ENCODE results near the gene HFM1.
"Not testable (repeated sequence)": the region's sequence is repeated elsewhere in the genome, so short reads cannot be mapped to it uniquely, and the experiment has no call there.

The HFM1 gene

GRCh38 chr1:91428182-91428798 is 23.7 kb upstream of the HFM1 start:
- H3K27ac ChIP-seq: no peak overlapping the region
- no peak for TF ChIP-seq ZFX (IDR thresholded peaks at IDR 0.05)
- TF ChIP-seq, protein P1, sequence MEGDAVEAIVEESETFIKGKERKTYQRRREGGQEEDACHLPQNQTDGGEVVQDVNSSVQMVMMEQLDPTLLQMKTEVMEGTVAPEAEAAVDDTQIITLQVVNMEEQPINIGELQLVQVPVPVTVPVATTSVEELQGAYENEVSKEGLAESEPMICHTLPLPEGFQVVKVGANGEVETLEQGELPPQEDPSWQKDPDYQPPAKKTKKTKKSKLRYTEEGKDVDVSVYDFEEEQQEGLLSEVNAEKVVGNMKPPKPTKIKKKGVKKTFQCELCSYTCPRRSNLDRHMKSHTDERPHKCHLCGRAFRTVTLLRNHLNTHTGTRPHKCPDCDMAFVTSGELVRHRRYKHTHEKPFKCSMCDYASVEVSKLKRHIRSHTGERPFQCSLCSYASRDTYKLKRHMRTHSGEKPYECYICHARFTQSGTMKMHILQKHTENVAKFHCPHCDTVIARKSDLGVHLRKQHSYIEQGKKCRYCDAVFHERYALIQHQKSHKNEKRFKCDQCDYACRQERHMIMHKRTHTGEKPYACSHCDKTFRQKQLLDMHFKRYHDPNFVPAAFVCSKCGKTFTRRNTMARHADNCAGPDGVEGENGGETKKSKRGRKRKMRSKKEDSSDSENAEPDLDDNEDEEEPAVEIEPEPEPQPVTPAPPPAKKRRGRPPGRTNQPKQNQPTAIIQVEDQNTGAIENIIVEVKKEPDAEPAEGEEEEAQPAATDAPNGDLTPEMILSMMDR (conservative IDR thresholded peaks at IDR 0.05): no peak

- TF ChIP-seq, protein P1 (conservative IDR thresholded peaks at IDR 0.05): no peak
- TF ChIP-seq ZFX (IDR thresholded peaks at IDR 0.05): no peak
- no peak overlapping the region for H3K27ac ChIP-seq
These were observed 23.1 kb upstream of the HFM1 start for GRCh38 chr1:91427741-91428140.

DNA sequence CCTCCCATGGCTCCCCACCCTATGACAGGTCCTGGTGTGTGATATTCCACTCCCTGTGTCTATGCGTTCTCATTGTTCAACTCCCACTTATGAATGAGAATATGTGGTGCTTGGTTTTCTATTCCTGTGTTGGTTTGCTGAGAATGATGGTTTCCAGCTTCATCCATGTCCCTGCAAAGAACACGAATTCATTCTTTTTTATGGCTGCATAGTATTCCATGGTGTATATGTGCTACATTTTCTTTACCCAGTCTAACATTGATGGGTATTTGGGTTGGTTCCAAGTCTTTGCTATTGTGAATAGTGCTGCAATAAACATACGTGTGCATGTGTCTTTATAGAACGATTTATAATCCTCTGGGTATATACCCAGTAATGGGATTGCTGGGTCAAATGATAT is 17.9 kb upstream of the HFM1 start:
- H3K27ac ChIP-seq: not testable (repeated sequence)

DNA sequence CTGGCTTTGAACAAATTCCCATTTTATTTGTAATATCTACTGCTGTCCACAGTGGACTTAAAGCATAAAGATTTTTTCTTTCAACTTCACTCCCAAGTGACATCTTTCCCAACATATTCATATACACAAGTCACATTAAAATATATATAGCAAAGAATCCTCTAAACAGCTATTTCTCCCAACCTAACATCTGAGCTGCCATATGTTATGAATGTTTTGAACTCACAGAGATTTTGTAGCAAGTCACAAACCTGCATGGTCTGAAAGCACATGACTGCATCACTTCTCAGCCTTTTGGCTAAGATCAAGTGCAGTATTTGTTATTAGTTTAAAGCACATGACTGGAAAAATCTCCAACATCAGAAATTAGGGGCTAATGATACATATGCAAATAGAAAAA is 7.7 kb upstream of the HFM1 start:
- TF ChIP-seq, protein P1 (conservative IDR thresholded peaks at IDR 0.05): no peak
- no peak for TF ChIP-seq ZFX (IDR thresholded peaks at IDR 0.05)
- no peak overlapping the region for H3K27ac ChIP-seq

- no peak overlapping the region for H3K27ac ChIP-seq
- TF ChIP-seq, protein P1 (conservative IDR thresholded peaks at IDR 0.05): peak; percentile 86
- TF ChIP-seq ZFX (IDR thresholded peaks at IDR 0.05): no peak
These were observed 2.2 kb upstream of the HFM1 start for GRCh38 chr1:91406773-91407389.

DNA sequence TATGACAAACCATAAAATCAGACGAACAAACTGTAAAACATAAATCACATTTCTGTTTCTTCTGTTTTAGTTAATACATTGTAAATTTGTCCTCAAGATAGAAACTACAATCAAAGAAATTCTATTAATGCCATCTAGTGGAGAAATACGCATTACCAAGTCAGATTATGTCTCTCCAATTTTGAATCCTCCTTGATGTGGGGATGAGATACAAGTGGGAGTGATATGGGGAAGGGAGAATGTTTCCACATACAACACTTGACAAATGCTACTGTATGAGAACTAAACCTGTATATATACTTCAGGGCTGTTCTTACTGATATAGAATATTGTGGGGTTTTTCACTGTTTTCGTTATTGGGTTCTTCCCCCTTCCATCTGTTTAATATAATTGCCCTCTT is 2.6 kb downstream of the HFM1 start:
- no peak overlapping the region for H3K27ac ChIP-seq
- TF ChIP-seq, protein P1 (conservative IDR thresholded peaks at IDR 0.05): peak; percentile 79
- no peak for TF ChIP-seq ZFX (IDR thresholded peaks at IDR 0.05)

GRCh38 chr1:91400133-91400725 is 4.4 kb downstream of the HFM1 start:
- no peak overlapping the region for H3K27ac ChIP-seq
- TF ChIP-seq, protein P1 (conservative IDR thresholded peaks at IDR 0.05): peak; percentile 24
- TF ChIP-seq ZFX (IDR thresholded peaks at IDR 0.05): no peak
